ENCODE data around the gene KCNQ4. TPM values are rescaled to one million over a fixed set of nuclear protein-coding genes. Genes with fewer than 3 reads are reported as not detected.

Gene KCNQ4
- total RNA-seq, 1 donor from 2014 or later = not detected

- no peaks in the 10 kb centered on the region for H3K36me3 ChIP-seq
- H3K4me2 ChIP-seq = no peak overlapping the region
- H3K27me3 ChIP-seq = peaks cover 30% of the 10 kb centered on the region
- TF ChIP-seq EZH2 (IDR thresholded peaks at IDR 0.05) = no peak
- TF ChIP-seq CTCF (IDR thresholded peaks at IDR 0.05) = no peak
- no peak for TF ChIP-seq EZH2phosphoT487 (IDR thresholded peaks at IDR 0.05)
- Mint-ChIP-seq H3K27ac (peak overlapping the region; percentile 34), H3K27me3 (ENCODE audit: insufficient read depth, low read depth) (peaks cover 21% of the 10 kb centered on the region), H3K36me3 (no peaks in the 10 kb centered on the region), H3K4me1 (peaks cover 43% of the 10 kb centered on the region), H3K9me3 (no peaks in the 10 kb centered on the region), H3K4me3 (no peak overlapping the region)
- peaks cover 9% of the 10 kb centered on the region for H3K4me1 ChIP-seq
- H4K20me1 ChIP-seq (ENCODE audit: low read depth) = peaks cover 8% of the 10 kb centered on the region
- no peak for DNase-seq (ENCODE audit: low spot score)
- peaks cover 16% of the 10 kb centered on the region for H3F3A ChIP-seq (ENCODE audit: low read depth)
- no peak overlapping the region for H3K4me3 ChIP-seq
- H2AFZ ChIP-seq (replicated peaks) = no peak overlapping the region
- no peak overlapping the region for H3K27ac ChIP-seq
- no peaks in the 10 kb centered on the region for H3K9me3 ChIP-seq (ENCODE audit: low read depth)
- H3K9ac ChIP-seq = no peak overlapping the region
- H3K79me2 ChIP-seq (ENCODE audit: low read depth) = no peaks in the 10 kb centered on the region
Observed at GRCh38 chr1:40787737-40788560, 4.4 kb downstream of the KCNQ4 start.

- peaks cover 4% of the 10 kb centered on the region for H3K4me1 ChIP-seq
- H3K4me3 ChIP-seq = no peak overlapping the region
- no peaks in the 10 kb centered on the region for H3K36me3 Mint-ChIP-seq
- no peak for TF ChIP-seq EZH2 (IDR thresholded peaks at IDR 0.05)
- TF ChIP-seq CTCF (IDR thresholded peaks at IDR 0.05) = no peak
- no peak for TF ChIP-seq EZH2phosphoT487 (IDR thresholded peaks at IDR 0.05)
- DNase-seq (ENCODE audit: low spot score) = no peak
- no peaks in the 10 kb centered on the region for H3K9me3 Mint-ChIP-seq
- H3K4me2 ChIP-seq = no peak overlapping the region
- peaks cover 17% of the 10 kb centered on the region for H3K27me3 Mint-ChIP-seq (ENCODE audit: insufficient read depth, low read depth)
- H3K36me3 ChIP-seq = no peaks in the 10 kb centered on the region
- peaks cover 11% of the 10 kb centered on the region for H3F3A ChIP-seq (ENCODE audit: low read depth)
- peaks cover 23% of the 10 kb centered on the region for H3K27me3 ChIP-seq
- peaks cover 45% of the 10 kb centered on the region for H3K4me1 Mint-ChIP-seq
- H3K4me3 Mint-ChIP-seq = no peak overlapping the region
- peaks cover 8% of the 10 kb centered on the region for H4K20me1 ChIP-seq (ENCODE audit: low read depth)
- no peaks in the 10 kb centered on the region for H3K9me3 ChIP-seq (ENCODE audit: low read depth)
- no peaks in the 10 kb centered on the region for H3K79me2 ChIP-seq (ENCODE audit: low read depth)
- no peak overlapping the region for H2AFZ ChIP-seq (replicated peaks)
- no peak overlapping the region for H3K9ac ChIP-seq
- H3K27ac ChIP-seq = no peak overlapping the region
- H3K27ac Mint-ChIP-seq = no peak overlapping the region
Observed at GRCh38 chr1:40788561-40789341, 5.2 kb downstream of the KCNQ4 start.

GRCh38 chr1:40789342-40789598 lies 5.7 kb downstream of the KCNQ4 start:
- H3K79me2 ChIP-seq (ENCODE audit: low read depth) = no peaks in the 10 kb centered on the region
- H2AFZ ChIP-seq (replicated peaks) = no peak overlapping the region
- no peak overlapping the region for H3K4me3 ChIP-seq
- no peak overlapping the region for H3K4me2 ChIP-seq
- peak overlapping the region; percentile 64 for H3K27ac Mint-ChIP-seq
- TF ChIP-seq EZH2 (IDR thresholded peaks at IDR 0.05) = no peak
- TF ChIP-seq EZH2phosphoT487 (IDR thresholded peaks at IDR 0.05) = no peak
- TF ChIP-seq CTCF (IDR thresholded peaks at IDR 0.05) = no peak
- H3K27me3 Mint-ChIP-seq (ENCODE audit: insufficient read depth, low read depth) = peaks cover 17% of the 10 kb centered on the region
- DNase-seq (ENCODE audit: low spot score) = no peak
- H4K20me1 ChIP-seq (ENCODE audit: low read depth) = peaks cover 7% of the 10 kb centered on the region
- H3K9me3 Mint-ChIP-seq = no peaks in the 10 kb centered on the region
- peaks cover 50% of the 10 kb centered on the region for H3K4me1 Mint-ChIP-seq
- H3K9ac ChIP-seq = no peak overlapping the region
- peaks cover 4% of the 10 kb centered on the region for H3K4me1 ChIP-seq
- peaks cover 9% of the 10 kb centered on the region for H3F3A ChIP-seq (ENCODE audit: low read depth)
- no peaks in the 10 kb centered on the region for H3K36me3 Mint-ChIP-seq
- peaks cover 20% of the 10 kb centered on the region for H3K27me3 ChIP-seq
- no peaks in the 10 kb centered on the region for H3K9me3 ChIP-seq (ENCODE audit: low read depth)
- H3K4me3 Mint-ChIP-seq = no peak overlapping the region
- H3K36me3 ChIP-seq = no peaks in the 10 kb centered on the region
- no peak overlapping the region for H3K27ac ChIP-seq

All from neural progenitor cell (in vitro differentiated cells).